GM18870 (cell line): ENCODE measurements around the gene CYP2S1.
"Not testable (repeated sequence)": the region's sequence is repeated elsewhere in the genome, so short reads cannot be mapped to it uniquely, and the experiment has no call there.

ENCODE experiments used
- ATAC-seq: cut with Tn5 transposase; IDR thresholded peaks from one replicate; pipeline ENCODE4 v1.9.1; 2021; ENCODE audit warnings: moderate library complexity; ENCODE audit not compliant: unreplicated experiment

CYP2S1 gene

DNA sequence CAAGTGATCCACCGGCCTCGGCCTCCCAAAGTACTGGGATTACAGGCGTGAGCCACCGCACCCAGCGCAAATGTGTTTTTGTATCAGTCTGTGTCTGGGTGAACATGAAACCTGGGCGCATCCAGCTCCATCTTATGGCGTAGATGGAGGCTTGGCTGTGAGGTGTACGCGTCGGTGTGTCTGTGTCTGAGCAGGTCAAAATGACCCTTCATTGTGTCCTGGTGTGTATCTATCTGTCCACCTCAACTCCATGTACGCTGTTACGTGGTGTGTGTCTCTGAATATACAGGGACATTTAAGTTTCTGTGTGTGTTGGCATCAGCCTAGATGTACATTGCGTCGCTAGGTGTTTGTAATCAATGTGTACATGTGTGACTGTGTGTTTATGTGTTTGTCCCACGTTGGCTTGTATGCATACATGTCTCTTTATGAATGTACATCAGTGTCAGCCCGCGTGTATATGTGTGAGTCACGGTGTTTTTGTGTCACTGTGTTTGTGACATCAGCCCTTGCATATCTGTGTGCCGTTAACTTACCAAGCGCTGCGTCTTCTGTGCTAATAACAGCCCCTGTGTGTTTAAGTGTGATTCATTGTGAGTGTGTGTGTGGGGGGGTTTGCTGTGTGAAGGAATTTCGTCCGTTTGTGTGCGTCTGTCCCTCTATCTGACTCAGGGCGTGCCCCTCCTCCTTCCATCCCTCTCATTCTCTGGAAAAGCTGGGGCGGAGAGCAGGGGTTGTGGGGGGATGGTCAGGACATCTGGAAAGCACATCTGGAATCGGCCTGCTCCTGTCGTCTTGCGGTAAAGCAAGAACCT is 32.4 kb downstream of the CYP2S1 start:
- no peak for ATAC-seq

DNA sequence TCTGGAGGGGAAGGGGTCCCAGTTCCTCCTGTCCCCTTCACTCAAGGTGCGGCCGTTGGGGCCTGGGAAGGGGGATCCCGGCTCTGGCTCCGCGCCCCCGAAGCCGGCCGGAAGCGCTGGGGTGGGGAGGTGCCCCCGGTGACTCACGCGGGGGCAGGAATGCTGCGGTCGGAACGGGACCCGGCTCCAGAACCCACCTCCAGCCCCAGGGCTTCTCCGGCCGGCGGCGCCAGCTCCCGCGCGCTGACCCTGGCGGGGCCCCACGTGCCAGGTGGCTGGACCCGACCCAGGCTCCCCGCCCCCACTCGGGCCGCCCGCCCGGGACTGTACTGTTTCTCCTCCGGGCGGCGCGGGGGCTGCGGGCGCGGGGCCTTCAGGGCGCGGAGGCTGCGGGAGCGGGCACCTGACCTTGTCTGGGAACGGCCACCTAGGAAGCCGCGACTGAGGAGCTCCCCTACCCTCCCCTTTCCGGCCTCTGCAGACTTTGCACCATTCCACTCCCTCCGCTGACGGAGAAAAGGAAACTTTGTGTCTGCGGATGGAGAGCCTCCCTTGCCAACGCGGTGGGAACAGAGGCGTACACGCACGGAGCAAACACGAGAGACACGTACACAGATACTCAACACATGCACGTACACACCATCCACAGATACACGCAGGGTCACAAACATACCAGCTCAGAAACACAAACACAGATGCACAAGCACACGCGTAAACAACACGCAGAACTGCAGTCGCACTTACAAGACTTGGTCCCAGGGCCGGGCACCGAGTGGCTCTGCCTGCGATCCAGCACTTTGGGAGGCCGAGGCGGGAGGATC is 33.2 kb downstream of the CYP2S1 start:
- ATAC-seq = no peak

DNA sequence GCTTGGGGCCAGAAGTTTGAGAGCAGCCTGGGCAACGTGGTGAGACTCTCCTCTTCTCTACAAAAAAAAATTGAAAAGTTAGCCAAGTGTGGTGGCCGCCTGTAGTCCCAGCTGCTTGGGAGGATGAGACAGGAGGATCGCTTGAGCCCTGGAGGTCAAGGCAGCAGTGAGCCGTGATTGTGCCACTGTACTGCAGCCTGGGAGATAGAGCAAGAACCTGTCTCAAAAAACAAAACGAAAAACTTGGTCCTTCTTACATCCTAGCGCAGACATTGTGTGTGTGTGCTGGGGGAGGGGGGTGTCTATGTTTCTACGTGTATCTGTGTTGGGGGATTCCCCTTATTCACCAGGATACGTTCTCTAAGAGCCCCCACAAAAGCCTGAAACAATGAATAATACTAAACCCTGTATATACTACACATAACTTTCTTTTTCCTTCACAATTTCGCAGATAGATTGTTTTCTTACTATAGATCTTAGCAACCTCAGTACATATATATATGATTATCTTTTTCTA is 33.9 kb downstream of the CYP2S1 start:
- ATAC-seq = no peak

DNA sequence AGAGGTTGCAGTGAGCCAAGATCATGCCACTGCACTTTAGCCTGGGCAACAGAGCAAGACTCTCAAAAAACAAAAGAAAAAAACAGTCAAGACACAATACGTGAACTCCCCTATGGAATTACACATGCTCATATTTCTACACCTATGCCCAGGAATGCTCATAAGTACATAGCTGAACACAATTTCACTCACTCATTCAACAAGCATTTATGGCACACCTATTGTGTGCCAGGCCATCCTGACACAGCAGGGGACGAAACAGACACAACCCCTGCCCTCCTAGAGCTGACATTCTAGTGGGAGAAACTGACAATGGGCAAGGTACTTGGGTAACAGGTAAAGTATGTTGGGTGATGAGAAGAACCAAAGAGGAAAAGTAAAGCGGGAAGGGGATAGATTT is 35.5 kb downstream of the CYP2S1 start:
- ATAC-seq = no peak

DNA sequence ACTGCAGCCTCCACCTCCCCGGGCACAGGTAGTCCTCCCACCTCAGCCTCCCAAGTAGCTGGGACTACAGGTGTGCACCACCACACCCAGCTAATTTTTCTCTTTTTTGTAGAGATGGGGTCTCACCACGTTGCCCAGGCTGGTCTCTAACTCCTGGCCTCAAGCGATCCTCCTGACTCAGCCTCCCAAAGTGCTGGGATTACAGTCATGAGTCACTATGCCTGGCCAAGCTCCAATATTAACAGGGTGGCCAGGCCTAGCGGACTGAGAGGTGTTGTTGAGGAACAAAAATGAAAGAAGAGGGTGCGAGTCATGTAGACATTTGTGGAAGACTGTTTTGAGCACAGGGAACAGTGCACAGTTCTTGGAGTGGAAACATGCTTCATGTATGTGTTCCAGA is 36.3 kb downstream of the CYP2S1 start:
- not testable (repeated sequence) for ATAC-seq

DNA sequence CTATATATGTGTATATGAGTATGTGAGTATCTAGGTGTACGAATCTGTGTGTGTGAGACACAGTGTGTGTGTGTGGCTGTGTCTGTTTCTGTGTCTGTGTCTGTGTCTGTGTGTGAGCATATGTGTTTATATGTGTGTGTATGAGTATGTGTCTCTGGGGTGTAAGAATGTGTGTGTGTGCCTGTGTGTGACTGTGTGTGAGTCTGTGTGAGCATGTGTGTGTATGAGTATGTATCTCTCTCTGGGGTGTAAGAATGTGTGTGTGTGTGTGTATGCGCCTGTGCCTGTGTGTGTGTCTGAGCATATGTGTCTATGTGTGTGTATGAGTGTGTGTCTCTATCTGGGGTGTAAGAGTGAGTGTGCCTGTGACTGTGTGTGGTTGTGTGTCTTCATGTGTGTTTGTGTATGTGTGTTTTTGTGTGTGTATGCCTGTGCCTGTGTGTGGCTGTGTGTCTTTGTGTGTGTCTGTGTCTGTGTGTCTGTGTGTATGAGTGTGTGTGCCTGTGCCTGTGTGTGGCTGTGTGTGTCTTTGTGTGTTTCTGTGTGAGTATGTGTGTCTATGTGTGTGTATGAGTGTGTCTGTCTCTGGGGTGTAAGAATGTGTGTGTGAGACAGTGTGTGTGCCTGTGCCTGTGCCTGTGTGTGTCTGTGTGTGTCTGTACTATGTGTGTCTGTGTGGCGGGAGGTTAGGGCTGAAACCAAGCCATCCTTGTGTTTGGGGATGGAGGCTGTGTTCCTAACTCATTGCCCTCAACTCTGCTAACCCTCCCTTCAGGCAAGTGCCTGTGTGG is 37.2 kb downstream of the CYP2S1 start:
- no peak for ATAC-seq

DNA sequence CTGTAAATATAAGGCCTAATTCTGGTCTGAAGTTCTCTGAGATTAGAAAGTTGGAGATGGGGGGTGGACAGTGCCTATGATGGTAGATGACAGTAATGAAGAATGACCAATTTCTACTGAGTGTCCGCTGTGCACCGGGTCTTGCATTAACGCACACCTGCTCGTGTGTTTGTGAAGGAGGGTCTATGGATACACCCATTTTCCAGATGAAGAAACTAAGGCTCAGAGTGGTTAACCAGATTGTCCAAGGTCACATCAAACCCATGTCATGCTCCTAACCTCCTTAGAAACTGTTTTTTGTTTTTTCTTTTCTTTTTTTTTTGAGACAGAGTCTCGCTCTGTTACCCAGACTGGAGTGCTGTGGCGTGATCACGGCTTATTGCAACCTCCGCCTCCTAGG is 39.7 kb downstream of the CYP2S1 start:
- no peak for ATAC-seq

DNA sequence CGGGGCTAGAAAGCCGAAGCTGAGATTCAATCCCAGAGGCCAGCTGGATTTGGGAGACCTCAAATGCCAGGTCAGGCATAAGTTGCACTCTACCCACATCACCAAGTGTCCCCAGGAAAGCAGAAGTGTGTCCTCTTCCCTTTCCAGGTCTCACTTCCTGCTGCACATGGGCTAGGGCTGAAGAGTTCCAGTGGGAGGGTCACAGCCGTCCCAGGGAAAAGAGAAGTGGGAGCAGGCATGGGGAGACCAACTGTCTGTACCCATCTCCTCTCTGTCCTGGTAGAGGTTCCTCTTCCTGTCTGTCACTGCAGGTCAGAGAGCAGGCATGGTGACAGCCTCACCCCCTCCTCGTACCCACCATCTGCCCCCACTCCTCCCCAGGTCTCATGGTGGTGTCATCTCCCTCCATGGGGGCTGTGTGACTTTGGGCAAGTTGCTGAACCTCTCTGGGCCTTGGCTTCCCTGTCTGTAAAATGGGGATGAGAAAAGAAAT is 40.8 kb downstream of the CYP2S1 start:
- no peak for ATAC-seq

DNA sequence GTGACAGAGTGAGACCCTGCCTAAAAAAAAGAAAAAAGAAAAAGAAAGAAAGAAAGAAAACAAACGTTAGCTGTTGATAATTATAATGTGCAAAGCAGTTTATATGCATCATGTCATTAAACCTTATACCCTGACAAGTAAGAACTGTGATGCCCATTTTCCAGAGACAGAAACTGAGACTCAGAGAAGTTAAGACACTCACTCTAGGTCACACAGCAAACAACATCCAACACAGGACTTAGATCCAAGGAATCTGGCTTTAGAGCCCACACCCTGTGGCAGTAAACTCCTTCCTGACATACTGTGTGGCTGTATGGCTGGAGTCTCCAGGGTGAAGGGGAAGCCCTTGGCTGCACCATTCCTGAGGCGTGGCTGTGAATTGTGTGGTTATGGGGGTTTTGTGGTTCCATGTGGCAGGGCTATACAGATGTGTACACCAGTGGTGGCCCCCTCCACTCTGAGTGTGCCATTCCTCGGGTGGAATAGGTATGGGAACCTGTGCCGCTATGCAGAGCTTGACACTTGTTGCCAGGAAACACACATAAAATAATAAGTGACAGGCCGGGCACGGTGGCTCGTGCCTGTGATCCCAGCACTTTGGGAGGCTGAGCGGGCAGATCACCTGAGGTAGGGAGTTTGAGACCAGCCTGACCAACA is 41.6 kb downstream of the CYP2S1 start:
- no peak for ATAC-seq

DNA sequence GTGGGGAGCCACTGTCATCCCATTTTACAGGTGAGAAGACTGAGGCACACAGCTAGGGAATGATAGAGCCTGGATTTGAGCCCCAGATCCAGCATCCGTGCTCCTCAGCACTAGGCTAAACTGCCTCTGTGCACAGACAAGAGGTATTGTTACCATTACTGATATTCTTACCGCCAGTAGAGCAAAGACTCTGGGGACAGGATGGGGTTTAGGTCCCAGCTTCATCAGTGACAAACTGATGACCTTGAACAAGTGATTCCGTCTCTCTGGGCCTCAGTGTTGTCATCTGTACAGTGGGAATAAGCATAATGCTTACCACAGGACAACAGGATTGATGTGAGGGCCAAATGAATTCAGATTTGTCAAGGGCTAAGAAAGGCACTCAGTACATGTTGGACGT is 42.5 kb downstream of the CYP2S1 start:
- no peak for ATAC-seq

DNA sequence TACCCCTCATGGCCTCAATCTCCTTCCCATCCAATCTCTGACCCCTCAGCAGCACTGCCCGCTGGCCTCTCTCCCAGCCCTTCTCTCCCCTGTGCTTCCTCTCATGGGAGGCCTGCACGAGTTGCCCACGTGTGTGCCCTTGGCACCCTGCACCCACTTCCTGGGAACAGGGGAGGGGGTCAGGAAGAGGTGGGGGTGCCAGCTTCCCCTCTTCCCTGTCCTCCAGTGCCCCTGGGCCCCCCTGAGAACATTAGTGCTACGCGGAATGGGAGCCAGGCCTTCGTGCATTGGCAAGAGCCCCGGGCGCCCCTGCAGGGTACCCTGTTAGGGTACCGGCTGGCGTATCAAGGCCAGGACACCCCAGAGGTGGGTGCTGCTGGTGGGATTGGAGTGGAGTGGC is 45.2 kb downstream of the CYP2S1 start:
- ATAC-seq = no peak

DNA sequence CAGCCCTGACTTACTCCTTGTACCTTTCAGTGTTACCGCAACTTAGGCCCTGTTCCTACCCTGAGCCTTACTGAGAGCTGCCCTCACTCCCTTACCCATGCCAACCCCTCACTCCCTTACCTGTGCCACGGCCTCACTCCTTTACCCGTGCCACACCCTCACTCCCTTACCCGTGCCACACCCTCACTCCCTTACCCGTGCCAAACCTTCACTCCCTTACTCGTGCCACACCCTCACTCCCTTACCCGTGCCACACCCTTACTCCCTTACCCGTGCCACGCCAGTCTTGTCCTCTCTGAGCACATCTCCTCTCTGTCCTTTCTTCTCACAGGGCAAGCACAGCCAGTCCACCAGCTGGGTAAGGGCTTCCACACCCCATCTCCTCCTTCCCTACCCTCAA is 46.3 kb downstream of the CYP2S1 start:
- ATAC-seq = no peak

DNA sequence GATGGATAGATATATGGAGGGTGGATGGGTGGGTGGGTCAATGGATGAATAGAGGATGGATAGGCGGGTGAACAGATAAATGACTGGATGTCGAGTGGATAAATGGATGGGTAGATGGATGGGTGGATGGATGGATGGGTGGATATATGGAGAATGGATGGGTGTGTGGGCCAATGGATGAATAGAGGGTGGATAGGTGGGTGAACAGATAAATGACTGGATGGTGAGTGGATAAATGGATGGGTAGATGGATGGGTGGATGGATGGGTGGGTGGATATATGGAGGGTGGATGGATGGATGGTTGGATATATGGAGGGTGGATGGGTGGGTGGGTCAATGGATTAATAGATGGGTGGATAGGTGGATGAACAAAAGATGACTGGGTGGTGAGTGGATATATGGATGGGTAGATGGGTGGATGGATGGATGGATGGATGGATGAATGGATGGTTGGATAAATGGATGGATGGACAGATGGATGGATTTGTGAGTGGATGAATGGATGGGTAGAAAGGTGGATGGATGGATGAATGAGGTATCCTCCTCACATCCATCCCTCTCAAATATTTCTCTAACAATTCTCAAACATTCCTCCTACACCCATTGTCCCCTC is 47.0 kb downstream of the CYP2S1 start:
- ATAC-seq = no peak

DNA sequence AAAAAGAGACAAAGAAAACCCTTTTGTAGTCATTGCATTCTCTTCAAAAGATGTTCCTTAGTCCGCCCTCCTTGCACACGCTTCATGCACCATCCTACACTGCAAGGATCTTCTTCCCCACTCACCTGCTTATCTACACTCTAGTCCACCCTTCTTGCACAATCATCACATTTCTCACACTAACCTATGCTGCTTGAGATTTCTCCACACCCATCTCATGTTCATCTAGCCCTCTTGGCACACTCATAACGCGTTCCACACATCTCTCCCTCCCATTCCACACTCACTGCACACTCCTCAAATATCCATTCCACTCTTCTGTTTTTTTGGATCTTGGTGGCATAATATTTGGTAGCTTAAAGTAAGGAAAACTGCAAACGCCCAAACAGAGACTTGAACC is 48.8 kb downstream of the CYP2S1 start:
- no peak for ATAC-seq

DNA sequence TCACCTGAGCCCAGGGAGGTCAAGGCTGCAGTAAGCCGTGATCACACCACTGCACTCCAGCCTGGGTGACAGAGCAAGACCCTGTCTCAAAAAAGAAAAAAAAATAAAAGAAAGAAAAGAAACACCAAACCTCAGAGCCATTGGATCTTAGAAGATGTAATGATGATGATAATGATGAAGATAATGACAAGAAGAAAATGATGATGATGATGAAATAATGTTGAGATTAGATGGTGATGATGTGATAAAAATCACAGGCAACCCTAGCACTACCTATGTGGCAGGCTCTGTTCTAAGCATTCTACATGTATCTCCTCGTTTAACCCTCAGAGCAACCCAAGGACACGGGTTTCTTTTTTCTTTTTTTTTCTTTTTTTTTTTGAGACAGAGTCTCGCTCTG is 51.1 kb downstream of the CYP2S1 start:
- no peak for ATAC-seq

DNA sequence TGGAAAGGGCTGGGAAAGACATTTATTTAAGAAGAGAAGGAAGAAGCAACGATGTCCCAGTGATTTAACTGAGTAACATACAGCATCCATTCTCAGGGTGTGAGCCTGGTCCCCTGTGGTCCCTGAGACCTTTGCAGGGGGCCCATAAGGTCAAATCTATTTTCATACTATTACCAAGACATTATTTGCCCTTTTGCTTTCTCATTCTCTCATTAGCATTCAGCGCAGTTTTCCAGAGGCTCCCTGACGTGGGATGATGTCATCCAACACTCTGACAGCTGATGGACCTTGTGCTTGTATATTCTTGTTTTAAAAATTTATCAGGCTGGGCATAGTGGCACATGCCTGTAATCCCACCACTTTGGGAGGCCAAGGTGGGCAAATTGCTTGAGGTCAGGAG is 52.8 kb downstream of the CYP2S1 start:
- ATAC-seq = no peak

DNA sequence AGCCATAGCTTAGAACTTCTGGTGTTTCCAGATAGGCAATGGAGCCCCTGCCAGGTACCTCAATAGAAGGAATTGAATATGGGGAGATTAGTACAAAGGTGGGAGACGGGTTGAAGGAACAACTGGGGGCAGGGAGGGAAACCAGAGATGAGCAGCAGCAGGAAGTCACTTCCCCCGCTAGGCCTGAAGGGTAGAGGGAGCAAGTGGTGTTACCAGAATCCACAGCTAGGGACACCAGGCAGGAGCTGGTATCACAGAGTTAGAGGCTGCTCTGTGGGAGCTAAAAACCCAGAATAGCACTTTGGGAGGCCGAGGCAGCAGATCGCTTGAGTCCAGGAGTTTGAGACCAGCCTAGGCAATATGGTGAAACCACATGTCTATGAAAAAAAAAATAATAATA is 55.9 kb downstream of the CYP2S1 start:
- no peak for ATAC-seq

DNA sequence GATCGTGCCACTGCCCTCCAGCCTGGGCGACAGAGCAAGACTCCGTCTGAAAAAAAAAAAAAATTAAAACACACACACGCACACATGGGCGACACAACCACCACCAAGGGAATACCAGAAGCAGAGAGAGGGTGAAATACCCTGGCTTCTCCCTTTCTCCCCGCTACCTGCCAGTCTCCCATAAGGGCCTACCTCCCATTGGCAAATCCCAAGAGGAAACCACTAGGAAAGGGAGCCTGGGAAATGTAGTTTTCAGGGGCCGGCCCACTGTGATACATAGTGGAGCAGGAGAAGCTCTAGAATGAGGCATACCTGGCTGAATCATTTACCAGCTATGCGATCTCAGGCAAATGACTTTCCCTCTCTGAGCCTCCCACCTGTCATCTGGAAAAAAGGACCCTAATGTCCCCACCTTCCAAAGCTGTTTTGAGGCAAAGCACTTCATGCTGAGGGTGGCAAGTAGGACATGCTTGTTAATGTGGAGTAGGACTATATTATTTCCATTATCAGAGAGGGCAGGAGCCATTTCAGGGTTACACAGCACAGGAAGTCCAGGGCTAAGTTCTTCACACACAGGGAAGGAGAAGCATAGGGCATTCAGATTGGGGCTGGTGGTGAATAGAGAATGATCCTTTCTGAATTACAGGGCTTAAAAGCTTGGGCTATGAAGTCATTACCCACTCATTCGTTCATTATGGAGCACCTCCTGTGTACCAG is 56.8 kb downstream of the CYP2S1 start:
- no peak for ATAC-seq

DNA sequence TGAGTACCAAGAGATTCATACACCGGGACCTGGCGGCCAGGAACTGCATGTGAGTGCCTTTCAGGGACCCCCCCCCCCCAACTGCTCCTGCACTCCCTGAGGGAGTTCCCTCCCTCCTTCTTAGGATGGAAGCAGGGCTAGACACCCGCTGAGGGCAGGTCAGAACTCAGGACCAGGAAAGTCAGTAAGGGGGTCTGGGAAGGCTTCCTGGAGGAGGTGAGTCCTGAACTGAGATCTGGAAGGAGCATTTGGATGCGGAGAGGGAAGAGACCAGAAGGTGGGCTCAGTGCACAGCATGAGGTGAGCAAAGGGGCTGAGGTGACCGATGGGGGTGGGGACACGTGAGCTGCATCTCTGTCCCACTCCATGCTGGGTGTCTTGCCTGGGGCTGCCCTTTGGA is 60.6 kb downstream of the CYP2S1 start:
- no peak for ATAC-seq

DNA sequence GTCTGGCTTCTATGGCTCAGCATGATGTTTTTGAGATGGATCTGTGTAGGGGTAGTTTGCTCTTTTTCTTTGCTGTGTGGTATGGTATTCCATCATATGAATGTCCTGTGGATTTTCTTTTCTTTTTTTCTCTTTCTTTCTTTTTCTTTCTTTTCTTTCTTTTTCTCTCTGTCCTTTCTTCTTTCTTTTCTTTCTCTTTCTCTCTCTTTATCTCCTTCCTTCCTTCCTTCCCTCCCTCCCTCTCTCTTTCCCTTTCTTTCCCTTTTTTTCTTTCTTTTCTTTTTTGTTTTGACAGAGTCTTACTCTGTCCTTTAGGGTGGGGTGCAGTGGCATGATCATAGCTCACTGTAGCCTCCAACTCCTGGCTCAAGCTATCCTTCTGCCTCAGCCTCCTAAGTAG is 62.2 kb downstream of the CYP2S1 start:
- ATAC-seq = no peak
